Glutamatergic neuron (in vitro differentiated cells): ENCODE results near the gene TBC1D24. TPM values are rescaled to one million over a fixed set of nuclear protein-coding genes. Genes with fewer than 3 reads are reported as not detected.
A peak's percentile ranks its signal among the peaks of the same experiment; 100 is the strongest.

ENCODE experiments used
- DNase-seq: peaks from one replicate; pipeline ENCODE4 v3.0.0; 2022
- H3K27ac Mint-ChIP-seq: one replicate; pipeline ENCODE4 v1.8.0; 2020; ENCODE audit warnings: mild to moderate bottlenecking, mixed read lengths, inconsistent platforms; ENCODE audit not compliant: unreplicated experiment
- H3K27me3 Mint-ChIP-seq: one replicate; pipeline ENCODE4 v1.8.0; 2020; ENCODE audit warnings: mild to moderate bottlenecking, moderate library complexity, mixed read lengths, inconsistent platforms; ENCODE audit not compliant: unreplicated experiment
- H3K36me3 Mint-ChIP-seq: one replicate; pipeline ENCODE4 v1.8.0; 2020; ENCODE audit warnings: mild to moderate bottlenecking, mixed read lengths, inconsistent platforms; ENCODE audit not compliant: unreplicated experiment
- H3K4me1 Mint-ChIP-seq: one replicate; pipeline ENCODE4 v1.8.0; 2020; ENCODE audit warnings: mild to moderate bottlenecking, low read depth, mixed read lengths, inconsistent platforms; ENCODE audit not compliant: unreplicated experiment
- H3K4me3 Mint-ChIP-seq: one replicate; pipeline ENCODE4 v1.8.0; 2020; ENCODE audit warnings: mild to moderate bottlenecking, mixed read lengths, inconsistent platforms; ENCODE audit not compliant: unreplicated experiment
- H3K9me3 Mint-ChIP-seq: one replicate; pipeline ENCODE4 v1.8.0; 2020; ENCODE audit warnings: mild to moderate bottlenecking, moderate library complexity, mixed read lengths, inconsistent platforms; ENCODE audit not compliant: unreplicated experiment
- CTCF ChIP-seq: fragments of 200-600 bp; sonication (generic); IDR thresholded peaks from one replicate; pipeline ENCODE4 v1.5.0; 2021; ENCODE audit not compliant: partially characterized antibody, unreplicated experiment
- long read RNA-seq: library from polyadenylated mRNA; unstranded; transcript quantifications from one replicate; pipeline ENCODE4 v2.0.0, GENCODE V29; 2020; ENCODE audit not compliant: unreplicated experiment
- total RNA-seq: library from RNA; stranded (reverse); fragmentation: NEBNext Ultra II Directional; extraction: Animal tissue kit (Norgen Biotek cat#: 25700); gene quantifications from one replicate; pipeline ENCODE4 v1.2.1, GENCODE V29; 2021; ENCODE audit not compliant: unreplicated experiment

The TBC1D24 gene
- 58.4 TPM for total RNA-seq
- long read RNA-seq, partial matches to known transcripts = 0 of 1 reads
- long read RNA-seq, other reads (novel, unspliced or antisense) = 0 of 1 reads

- H3K27ac Mint-ChIP-seq = peak within 1 kb of the TSS; percentile 55
- no peaks in the 10 kb centered on the region for H3K36me3 Mint-ChIP-seq
- H3K4me1 Mint-ChIP-seq = peaks cover 14% of the 10 kb centered on the region
- H3K27me3 Mint-ChIP-seq = peaks cover 12% of the 10 kb centered on the region
- peak; percentile 94 for DNase-seq
- peaks cover 12% of the 10 kb centered on the region for H3K9me3 Mint-ChIP-seq
- peak within 1 kb of the TSS; percentile 81 for H3K4me3 Mint-ChIP-seq
- TF ChIP-seq CTCF = no peak
Measured at GRCh38 chr16:2474877-2475412, at the start of gene TBC1D24. Gene TBC1D24 (plus strand): TSS chr16:2475127. CDS start chr16:2496149, 21,022 bp downstream.

GRCh38 chr16:2425825-2426430 lies 49.0 kb upstream of the TBC1D24 start:
- Mint-ChIP-seq H3K27ac (no peak overlapping the region), H3K4me3 (no peak overlapping the region), H3K27me3 (peaks cover 9% of the 10 kb centered on the region), H3K9me3 (peaks cover 12% of the 10 kb centered on the region), H3K36me3 (no peaks in the 10 kb centered on the region), H3K4me1 (peaks cover 13% of the 10 kb centered on the region)
- DNase-seq = no peak
- TF ChIP-seq CTCF = no peak

- H3K4me3 Mint-ChIP-seq = no peak overlapping the region
- H3K4me1 Mint-ChIP-seq = peaks cover 13% of the 10 kb centered on the region
- no peak for DNase-seq
- H3K9me3 Mint-ChIP-seq = peaks cover 12% of the 10 kb centered on the region
- peaks cover 9% of the 10 kb centered on the region for H3K27me3 Mint-ChIP-seq
- TF ChIP-seq CTCF = no peak
- H3K36me3 Mint-ChIP-seq = no peaks in the 10 kb centered on the region
- peak overlapping the region; percentile 34 for H3K27ac Mint-ChIP-seq
Measured at GRCh38 chr16:2426941-2427361, 48.0 kb upstream of the TBC1D24 start.

- DNase-seq = no peak
- Mint-ChIP-seq H3K27me3 (peaks cover 9% of the 10 kb centered on the region), H3K36me3 (no peaks in the 10 kb centered on the region), H3K9me3 (peaks cover 12% of the 10 kb centered on the region), H3K4me1 (peaks cover 13% of the 10 kb centered on the region), H3K27ac (peak overlapping the region; percentile 77), H3K4me3 (peak overlapping the region; percentile 48)
- no peak for TF ChIP-seq CTCF
Measured at GRCh38 chr16:2427526-2427925, 47.4 kb upstream of the TBC1D24 start.
